Caco-2 (cell line): ENCODE measurements around the gene FBXO40. TPM values are rescaled to one million over a fixed set of nuclear protein-coding genes. Genes with fewer than 3 reads are reported as not detected.

ENCODE experiments used
- BruUV-seq: library from RNA; stranded (reverse); fragments of 400-500 nt; replicated peaks from 2 replicates; lab custom pipeline; 2021; lab: Mats Ljungman, UMichigan
- CTCF ChIA-PET: fragments of 300-600 bp; sonication (Branson Sonifier 250); formaldehyde crosslinking; loops from one replicate; lab custom pipeline; 2022; ENCODE audit warnings: antibody characterized with exemption; lab: Charles Lee
- POLR2A ChIA-PET: fragments of 300-600 bp; sonication (Branson Sonifier 250); formaldehyde crosslinking; loops from one replicate; lab custom pipeline; 2022; ENCODE audit warnings: antibody characterized with exemption; lab: Charles Lee
- DNase-seq, 2 experiments: peaks; one replicate each; pipeline versions ENCODE4 v3.0.0 to v3.0.0-alpha.2; 2020 to 2022
- H3K27me3 ChIP-seq: replicated peaks from 2 replicates; pipeline ENCODE4 v1.6.0; 2011; ENCODE audit warnings: low read length; ENCODE audit not compliant: control insufficient read depth, insufficient read depth
- H3K36me3 ChIP-seq: 2 replicates; pipeline ENCODE4 v1.5.1; 2011; ENCODE audit warnings: low read length; ENCODE audit not compliant: control insufficient read depth, insufficient read depth
- H3K4me1 ChIP-seq: fragments of 250-450 bp; sonication (Bioruptor Pico); 2 replicates; pipeline ENCODE4 v1.5.1; 2020; ENCODE audit warnings: mild to moderate bottlenecking
- H3K4me3 ChIP-seq: 2 replicates; pipeline ENCODE4 v1.5.1; 2011; ENCODE audit warnings: low read depth, mild to moderate bottlenecking, control low read depth, low read length
- H3K9me3 ChIP-seq: fragments of 250-450 bp; sonication (Bioruptor Pico); 2 replicates; pipeline ENCODE4 v1.5.1; 2020; ENCODE audit warnings: mild to moderate bottlenecking, moderate library complexity
- H3K27ac Mint-ChIP-seq: one replicate; pipeline ENCODE4 v1.8.0; 2022; ENCODE audit warnings: mixed read lengths; ENCODE audit not compliant: unreplicated experiment
- H3K27me3 Mint-ChIP-seq: one replicate; pipeline ENCODE4 v1.8.0; 2022; ENCODE audit warnings: mixed read lengths; ENCODE audit not compliant: insufficient read depth, unreplicated experiment
- H3K36me3 Mint-ChIP-seq: one replicate; pipeline ENCODE4 v1.8.0; 2022; ENCODE audit warnings: mild to moderate bottlenecking, mixed read lengths; ENCODE audit not compliant: insufficient read depth, unreplicated experiment
- H3K4me1 Mint-ChIP-seq: one replicate; pipeline ENCODE4 v1.8.0; 2022; ENCODE audit warnings: low read depth, mixed read lengths; ENCODE audit not compliant: unreplicated experiment
- H3K4me3 Mint-ChIP-seq: one replicate; pipeline ENCODE4 v1.8.0; 2022; ENCODE audit warnings: mild to moderate bottlenecking, moderate library complexity, mixed read lengths; ENCODE audit not compliant: unreplicated experiment
- H3K9me3 Mint-ChIP-seq: one replicate; pipeline ENCODE4 v1.8.0; 2022; ENCODE audit warnings: mixed read lengths; ENCODE audit not compliant: unreplicated experiment
- intact Hi-C: fragments of 100-400 bp; cut with micrococcal nuclease; formaldehyde crosslinking; loops from one replicate; pipeline ENCODE4 v1.10.0; 2022; ENCODE audit not compliant: unreplicated experiment
- total RNA-seq: library from RNA; stranded (reverse); gene quantifications from 2 replicates; pipeline ENCODE4 v1.2.3, GENCODE V29; 2022
- TF ChIP-seq, protein P1 (sequence below), 2 experiments: fragments of 200-600 bp in 1 of 2; IDR thresholded peaks; 1 replicate in 1 of 2; 2 replicates in 1 of 2; pipeline versions ENCODE4 v1.5.1 to v1.8.0; 2011 to 2022; ENCODE audit warnings: antibody characterized with exemption in 1 of 2, control low read depth in 1 of 2, inconsistent platforms in 1 of 2, low read depth in 1 of 2, low read length in 1 of 2, mild to moderate bottlenecking in 1 of 2, moderate library complexity in 1 of 2; ENCODE audit not compliant: insufficient read depth in 1 of 2, severe bottlenecking in 1 of 2, unreplicated experiment in 1 of 2

FBXO40 gene
- total RNA-seq, 1 experiment from 2014 or later: not detected

DNA sequence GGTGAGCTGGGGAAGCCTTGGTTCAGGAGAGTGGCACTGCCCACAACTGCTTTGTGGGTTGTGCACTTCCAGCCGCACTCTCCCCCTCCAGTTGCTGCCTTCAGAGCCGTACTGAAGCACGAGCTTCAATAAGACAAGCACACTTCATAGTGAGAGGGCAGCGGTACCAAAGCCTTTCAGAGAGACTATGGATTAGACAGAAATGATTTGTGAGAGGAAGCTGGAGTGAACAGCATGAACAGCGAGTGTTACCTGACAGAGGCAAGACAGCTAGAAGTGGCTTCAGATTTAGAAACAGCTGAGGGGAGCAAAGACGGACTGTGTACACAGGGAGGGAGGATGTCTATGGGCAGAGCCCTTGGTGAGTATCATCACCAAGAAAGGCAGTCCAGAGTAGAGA is 36.4 kb downstream of the FBXO40 start:
- no peak for DNase-seq
- Mint-ChIP-seq H3K9me3 (no peaks in the 10 kb centered on the region), H3K4me3 (no peak overlapping the region), H3K4me1 (no peaks in the 10 kb centered on the region), H3K27ac (no peak overlapping the region), H3K36me3 (no peaks in the 10 kb centered on the region), H3K27me3 (no peaks in the 10 kb centered on the region)
- no TSS peak for BruUV-seq
- TF ChIP-seq, protein P1, sequence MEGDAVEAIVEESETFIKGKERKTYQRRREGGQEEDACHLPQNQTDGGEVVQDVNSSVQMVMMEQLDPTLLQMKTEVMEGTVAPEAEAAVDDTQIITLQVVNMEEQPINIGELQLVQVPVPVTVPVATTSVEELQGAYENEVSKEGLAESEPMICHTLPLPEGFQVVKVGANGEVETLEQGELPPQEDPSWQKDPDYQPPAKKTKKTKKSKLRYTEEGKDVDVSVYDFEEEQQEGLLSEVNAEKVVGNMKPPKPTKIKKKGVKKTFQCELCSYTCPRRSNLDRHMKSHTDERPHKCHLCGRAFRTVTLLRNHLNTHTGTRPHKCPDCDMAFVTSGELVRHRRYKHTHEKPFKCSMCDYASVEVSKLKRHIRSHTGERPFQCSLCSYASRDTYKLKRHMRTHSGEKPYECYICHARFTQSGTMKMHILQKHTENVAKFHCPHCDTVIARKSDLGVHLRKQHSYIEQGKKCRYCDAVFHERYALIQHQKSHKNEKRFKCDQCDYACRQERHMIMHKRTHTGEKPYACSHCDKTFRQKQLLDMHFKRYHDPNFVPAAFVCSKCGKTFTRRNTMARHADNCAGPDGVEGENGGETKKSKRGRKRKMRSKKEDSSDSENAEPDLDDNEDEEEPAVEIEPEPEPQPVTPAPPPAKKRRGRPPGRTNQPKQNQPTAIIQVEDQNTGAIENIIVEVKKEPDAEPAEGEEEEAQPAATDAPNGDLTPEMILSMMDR (IDR thresholded peaks at IDR 0.05; ENCODE audit: insufficient read depth in 1 of 2, low read depth in 1 of 2, low read length in 1 of 2, severe bottlenecking in 1 of 2, unreplicated experiment in 1 of 2): no peak
- intact Hi-C loops: no loop called here
- Histone ChIP-seq H3K4me3 (no peak overlapping the region), H3K9me3 (no peaks in the 10 kb centered on the region), H3K4me1 (no peaks in the 10 kb centered on the region), H3K27me3 (no peaks in the 10 kb centered on the region), H3K36me3 (no peaks in the 10 kb centered on the region)
- POLR2A ChIA-PET: no interaction called here
- CTCF ChIA-PET: no interaction called here

DNA sequence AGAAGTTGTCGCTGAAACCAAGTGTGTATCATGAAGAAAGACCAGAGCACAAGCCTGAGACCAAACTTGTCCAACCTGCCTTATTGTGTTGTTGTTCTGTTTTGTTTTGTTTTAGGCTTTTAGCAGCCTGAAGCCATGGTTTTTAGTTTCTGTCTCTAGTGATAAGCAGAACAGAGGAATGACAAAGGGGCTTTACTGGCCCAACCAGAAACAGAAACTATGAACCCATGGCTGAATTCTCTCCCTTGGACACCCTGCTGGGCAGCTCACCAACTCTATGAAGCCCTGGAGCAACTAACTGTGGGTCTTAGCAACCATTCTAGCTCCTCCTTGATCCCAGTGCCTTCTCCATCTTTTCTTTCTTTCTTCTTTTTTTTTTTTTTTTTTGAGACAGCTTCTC is 37.2 kb downstream of the FBXO40 start:
- Mint-ChIP-seq H3K9me3 (no peaks in the 10 kb centered on the region), H3K36me3 (no peaks in the 10 kb centered on the region), H3K4me3 (no peak overlapping the region), H3K27ac (no peak overlapping the region), H3K27me3 (peaks cover 4% of the 10 kb centered on the region), H3K4me1 (no peaks in the 10 kb centered on the region)
- H3K27me3 ChIP-seq: no peaks in the 10 kb centered on the region
- intact Hi-C loops: no loop called here
- H3K9me3 ChIP-seq: no peaks in the 10 kb centered on the region
- H3K36me3 ChIP-seq: no peaks in the 10 kb centered on the region
- CTCF ChIA-PET: no interaction called here
- TF ChIP-seq, protein P1 (IDR thresholded peaks at IDR 0.05; ENCODE audit: insufficient read depth in 1 of 2, low read depth in 1 of 2, low read length in 1 of 2, severe bottlenecking in 1 of 2, unreplicated experiment in 1 of 2): no peak
- no peaks in the 10 kb centered on the region for H3K4me1 ChIP-seq
- H3K4me3 ChIP-seq: no peak overlapping the region
- BruUV-seq: no TSS peak
- no peak for DNase-seq
- POLR2A ChIA-PET: no interaction called here

DNA sequence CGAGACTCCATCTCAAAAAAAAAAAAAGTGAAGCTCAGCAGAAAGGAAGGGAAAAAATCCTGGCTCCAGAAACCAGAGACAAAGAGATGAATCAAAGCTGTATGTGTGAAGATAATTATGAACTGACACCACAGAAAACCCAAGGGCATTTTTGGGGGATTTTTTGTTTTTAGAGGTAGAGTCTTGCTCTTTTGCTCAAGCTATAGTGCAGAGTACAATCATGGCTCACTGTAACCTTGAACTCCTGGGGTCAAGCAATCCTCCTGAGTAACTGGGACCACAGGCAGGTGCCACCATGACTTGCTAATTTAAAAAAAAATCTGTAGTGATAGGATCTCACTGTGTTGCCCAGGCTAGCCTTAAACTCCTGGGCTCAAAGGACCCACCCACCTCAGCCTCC is 44.7 kb downstream of the FBXO40 start:
- H3K4me1 Mint-ChIP-seq: no peaks in the 10 kb centered on the region
- Histone ChIP-seq H3K4me1 (no peaks in the 10 kb centered on the region), H3K4me3 (no peak overlapping the region), H3K27me3 (no peaks in the 10 kb centered on the region), H3K9me3 (no peaks in the 10 kb centered on the region), H3K36me3 (no peaks in the 10 kb centered on the region)
- intact Hi-C loops: no loop called here
- H3K4me3 Mint-ChIP-seq: no peak overlapping the region
- CTCF ChIA-PET: no interaction called here
- H3K27ac Mint-ChIP-seq: no peak overlapping the region
- no peaks in the 10 kb centered on the region for H3K9me3 Mint-ChIP-seq
- peaks cover 10% of the 10 kb centered on the region for H3K27me3 Mint-ChIP-seq
- TF ChIP-seq, protein P1 (IDR thresholded peaks at IDR 0.05; ENCODE audit: insufficient read depth in 1 of 2, low read depth in 1 of 2, low read length in 1 of 2, severe bottlenecking in 1 of 2, unreplicated experiment in 1 of 2): no peak
- no TSS peak for BruUV-seq
- no peaks in the 10 kb centered on the region for H3K36me3 Mint-ChIP-seq
- POLR2A ChIA-PET: no interaction called here
- DNase-seq: no peak
